Choroid plexus epithelial cell (primary cell): ENCODE data around the gene SLC4A5.
A peak's percentile ranks its signal among the peaks of the same experiment; 100 is the strongest.
"Not testable (repeated sequence)": the region's sequence is repeated elsewhere in the genome, so short reads cannot be mapped to it uniquely, and the experiment has no call there.

Experiments
- DNase-seq: peaks from one replicate; pipeline ENCODE4 v3.0.0-alpha.2; 2010; ENCODE audit warnings: low read depth
- H3K4me3 ChIP-seq: 2 replicates; pipeline ENCODE4 v1.5.1; 2011; ENCODE audit warnings: low read depth, mild to moderate bottlenecking, control low read depth, low read length, moderate library complexity
- CTCF ChIP-seq: conservative IDR thresholded peaks from 2 replicates; pipeline ENCODE4 v1.5.1; 2011; ENCODE audit warnings: low read depth, mild to moderate bottlenecking, control low read depth, inconsistent platforms, low read length, moderate library complexity

Gene SLC4A5

GRCh38 chr2:74347303-74347702, 4.1 kb upstream of the SLC4A5 start:
- no peak for TF ChIP-seq CTCF
- no peak overlapping the region for H3K4me3 ChIP-seq
- no peak for DNase-seq

GRCh38 chr2:74345272-74345943, 2.2 kb upstream of the SLC4A5 start:
- no peak for DNase-seq
- no peak for TF ChIP-seq CTCF
- H3K4me3 ChIP-seq = no peak overlapping the region

GRCh38 chr2:74336227-74336626, 7.0 kb downstream of the SLC4A5 start:
- H3K4me3 ChIP-seq, DNase-seq: not testable (repeated sequence)

GRCh38 chr2:74334931-74335333, 8.3 kb downstream of the SLC4A5 start:
- peak; percentile 84 for DNase-seq
- peak; percentile 93 for TF ChIP-seq CTCF
- no peak overlapping the region for H3K4me3 ChIP-seq

- TF ChIP-seq CTCF = no peak
- DNase-seq = no peak
- H3K4me3 ChIP-seq = no peak overlapping the region
Observed at GRCh38 chr2:74333896-74334586, 9.2 kb downstream of the SLC4A5 start.

- H3K4me3 ChIP-seq = no peak overlapping the region
- TF ChIP-seq CTCF = peak; percentile 85
- peak; percentile 74 for DNase-seq
Observed at GRCh38 chr2:74333175-74333574, 10.0 kb downstream of the SLC4A5 start.

- H3K4me3 ChIP-seq = no peak overlapping the region
- TF ChIP-seq CTCF = no peak
- no peak for DNase-seq
Observed at GRCh38 chr2:74332550-74333174, 10.6 kb downstream of the SLC4A5 start.
